Measurements from ENCODE around the gene OR52E4. TPM values are rescaled to one million over a fixed set of nuclear protein-coding genes. Genes with fewer than 3 reads are reported as not detected.

Gene OR52E4
- total RNA-seq, 2 donors from 2014 or later, result not detected

DNA sequence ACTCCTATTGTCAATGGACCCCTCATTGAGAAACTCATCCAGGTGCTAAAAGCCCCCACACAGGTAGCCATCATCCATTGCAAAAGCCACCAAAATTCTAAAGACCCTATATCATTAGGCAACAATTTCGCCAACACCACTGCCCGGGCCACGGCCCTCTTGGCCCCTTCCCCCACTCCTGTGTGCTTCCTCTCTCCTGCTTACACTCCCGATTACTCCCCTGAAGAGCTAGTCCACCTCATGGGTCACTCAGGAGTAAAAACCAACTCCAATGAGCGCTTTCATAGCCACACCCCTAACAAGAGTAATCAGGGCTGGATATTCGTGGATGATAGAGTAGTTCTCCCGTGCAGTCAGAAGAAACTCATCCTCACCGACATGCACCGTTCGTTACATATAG, 52.7 kb downstream of the OR52E4 start:
- ATAC-seq (replicated peaks in 1 of 2), result no peak
- H3K9me3 Mint-ChIP-seq, result peaks cover 5 to 9% of the 10 kb centered on the region in 2 donors
- no peaks in the 10 kb centered on the region for H3K4me1 Mint-ChIP-seq (ENCODE audit: low read depth)
- H3K36me3 Mint-ChIP-seq (ENCODE audit: insufficient read depth in 2 of 2), result peaks cover 0 to 3% of the 10 kb centered on the region in 2 donors
- no peak overlapping the region for H3K4me3 Mint-ChIP-seq
- H3K27me3 Mint-ChIP-seq (ENCODE audit: low read depth), result no peaks in the 10 kb centered on the region
- no peak overlapping the region for H3K27ac Mint-ChIP-seq
- DNase-seq, result no peak

Other genes starting within 250 kb of the OR52E4 start
- 10 to 100 TPM; 12.9 to 19.4 TPM for gene TRIM5, start 195.6 kb upstream of the OR52E4 start, total RNA-seq
- 100 to 1,000 TPM; 159 to 180 TPM for gene TRIM22, start 190.8 kb upstream of the OR52E4 start, total RNA-seq
- gene OR56B1, start 144.2 kb upstream of the OR52E4 start, total RNA-seq, result under 1 TPM; 0.24 to 0.56 TPM
- 1 to 10 TPM; 1.4 to 2.4 TPM for gene OR52N4, start 126.4 kb upstream of the OR52E4 start, total RNA-seq
- gene OR52N5, start 97.3 kb upstream of the OR52E4 start, total RNA-seq, result not detected
- under 1 TPM in 1 of 2 donors, not detected in 1; 0.23 TPM for gene OR52N1, start 89.4 kb upstream of the OR52E4 start, total RNA-seq
- not detected for gene OR52N2, start 71.7 kb upstream of the OR52E4 start, total RNA-seq
- not detected for gene OR52E6, start 38.7 kb upstream of the OR52E4 start, total RNA-seq
- gene OR52E8, start 22.9 kb upstream of the OR52E4 start, total RNA-seq, result not detected
- gene OR52E5, start 12.6 kb downstream of the OR52E4 start, total RNA-seq, result not detected
- not detected for gene OR56A3, start 61.6 kb downstream of the OR52E4 start, total RNA-seq
- gene OR56A5, start 87.9 kb downstream of the OR52E4 start, total RNA-seq, result not detected
- not detected for gene OR52L1, start 106.4 kb downstream of the OR52E4 start, total RNA-seq
- gene OR56A4, start 126.3 kb downstream of the OR52E4 start, total RNA-seq, result not detected
- gene OR56A1, start 150.1 kb downstream of the OR52E4 start, total RNA-seq, result not detected
- gene OR56B4, start 227.1 kb downstream of the OR52E4 start, total RNA-seq, result not detected